GM21390 (cell line): Measurements from ENCODE around the gene FBLIM1.

ENCODE experiments used
- ATAC-seq: cut with Tn5 transposase; IDR thresholded peaks from one replicate; pipeline ENCODE4 v1.9.1; 2021; ENCODE audit not compliant: unreplicated experiment

The FBLIM1 gene

GRCh38 chr1:15758343-15758931, at the start of gene FBLIM1:
Gene FBLIM1, plus strand, starts transcription at chr1:15758795. Its CDS starts 6,189 bp downstream, at chr1:15764984.
- no peak for ATAC-seq

GRCh38 chr1:15709226-15709625, 49.4 kb upstream of the FBLIM1 start:
- ATAC-seq: no peak

GRCh38 chr1:15712168-15712567, 46.4 kb upstream of the FBLIM1 start:
- no peak for ATAC-seq

GRCh38 chr1:15714406-15715136, 44.0 kb upstream of the FBLIM1 start:
- no peak for ATAC-seq

- ATAC-seq: no peak
Measured at GRCh38 chr1:15717418-15718125, 41.0 kb upstream of the FBLIM1 start.

- ATAC-seq: no peak
Measured at GRCh38 chr1:15718199-15718601, 40.4 kb upstream of the FBLIM1 start.

- no peak for ATAC-seq
Measured at GRCh38 chr1:15719381-15720120, 39.0 kb upstream of the FBLIM1 start.

GRCh38 chr1:15720861-15721260, 37.7 kb upstream of the FBLIM1 start:
- ATAC-seq: no peak

GRCh38 chr1:15722411-15722810, 36.2 kb upstream of the FBLIM1 start:
- ATAC-seq: no peak

- no peak for ATAC-seq
Measured at GRCh38 chr1:15722836-15723532, 35.6 kb upstream of the FBLIM1 start.

GRCh38 chr1:15723631-15724246, 34.9 kb upstream of the FBLIM1 start:
- ATAC-seq: no peak

GRCh38 chr1:15724949-15725880, 33.4 kb upstream of the FBLIM1 start:
- no peak for ATAC-seq

- ATAC-seq: no peak
Measured at GRCh38 chr1:15726508-15726907, 32.1 kb upstream of the FBLIM1 start.

- ATAC-seq: no peak
Measured at GRCh38 chr1:15727021-15727420, 31.6 kb upstream of the FBLIM1 start.

GRCh38 chr1:15727424-15727823, 31.2 kb upstream of the FBLIM1 start:
- no peak for ATAC-seq

- ATAC-seq: no peak
Measured at GRCh38 chr1:15727866-15728534, 30.6 kb upstream of the FBLIM1 start.

GRCh38 chr1:15728937-15729657, 29.5 kb upstream of the FBLIM1 start:
- no peak for ATAC-seq

- ATAC-seq: no peak
Measured at GRCh38 chr1:15730423-15730822, 28.2 kb upstream of the FBLIM1 start.
